Measurements from ENCODE around the gene MYO9A. TPM values are rescaled to one million over a fixed set of nuclear protein-coding genes. Genes with fewer than 3 reads are reported as not detected.

Gene MYO9A
- total RNA-seq, 1 donor from 2014 or later = 111 TPM

- Mint-ChIP-seq H3K4me1 (ENCODE audit: low read depth, unreplicated experiment) (no peaks in the 10 kb centered on the region), H3K36me3 (ENCODE audit: unreplicated experiment) (no peaks in the 10 kb centered on the region), H3K27me3 (ENCODE audit: unreplicated experiment) (no peaks in the 10 kb centered on the region), H3K4me3 (ENCODE audit: unreplicated experiment) (no peak overlapping the region), H3K9me3 (ENCODE audit: unreplicated experiment) (no peaks in the 10 kb centered on the region), H3K27ac (ENCODE audit: unreplicated experiment) (no peak overlapping the region)
- no peak for TF ChIP-seq CTCF (IDR thresholded peaks at IDR 0.05; ENCODE audit: partially characterized antibody, unreplicated experiment)
- DNase-seq = no peak
These were observed 21.7 kb upstream of the MYO9A start for GRCh38 chr15:72139667-72140066.

- no peak for DNase-seq
- no peaks in the 10 kb centered on the region for H3K9me3 Mint-ChIP-seq (ENCODE audit: unreplicated experiment)
- H3K27me3 Mint-ChIP-seq (ENCODE audit: unreplicated experiment) = peaks cover 1% of the 10 kb centered on the region
- H3K36me3 Mint-ChIP-seq (ENCODE audit: unreplicated experiment) = no peaks in the 10 kb centered on the region
- no peak for TF ChIP-seq CTCF (IDR thresholded peaks at IDR 0.05; ENCODE audit: partially characterized antibody, unreplicated experiment)
- H3K4me3 Mint-ChIP-seq (ENCODE audit: unreplicated experiment) = no peak overlapping the region
- no peak overlapping the region for H3K27ac Mint-ChIP-seq (ENCODE audit: unreplicated experiment)
- H3K4me1 Mint-ChIP-seq (ENCODE audit: low read depth, unreplicated experiment) = no peaks in the 10 kb centered on the region
These were observed 18.5 kb upstream of the MYO9A start for GRCh38 chr15:72136170-72137051.

- no peaks in the 10 kb centered on the region for H3K36me3 Mint-ChIP-seq (ENCODE audit: unreplicated experiment)
- peaks cover 1% of the 10 kb centered on the region for H3K27me3 Mint-ChIP-seq (ENCODE audit: unreplicated experiment)
- H3K4me1 Mint-ChIP-seq (ENCODE audit: low read depth, unreplicated experiment) = no peaks in the 10 kb centered on the region
- no peak for TF ChIP-seq CTCF (IDR thresholded peaks at IDR 0.05; ENCODE audit: partially characterized antibody, unreplicated experiment)
- H3K9me3 Mint-ChIP-seq (ENCODE audit: unreplicated experiment) = no peaks in the 10 kb centered on the region
- H3K27ac Mint-ChIP-seq (ENCODE audit: unreplicated experiment) = no peak overlapping the region
- H3K4me3 Mint-ChIP-seq (ENCODE audit: unreplicated experiment) = no peak overlapping the region
- DNase-seq = no peak
These were observed 17.8 kb upstream of the MYO9A start for GRCh38 chr15:72135719-72136118.

- H3K4me3 Mint-ChIP-seq (ENCODE audit: unreplicated experiment) = no peak overlapping the region
- H3K27ac Mint-ChIP-seq (ENCODE audit: unreplicated experiment) = no peak overlapping the region
- H3K27me3 Mint-ChIP-seq (ENCODE audit: unreplicated experiment) = peaks cover 1% of the 10 kb centered on the region
- H3K9me3 Mint-ChIP-seq (ENCODE audit: unreplicated experiment) = no peaks in the 10 kb centered on the region
- no peak for TF ChIP-seq CTCF (IDR thresholded peaks at IDR 0.05; ENCODE audit: partially characterized antibody, unreplicated experiment)
- no peaks in the 10 kb centered on the region for H3K4me1 Mint-ChIP-seq (ENCODE audit: low read depth, unreplicated experiment)
- DNase-seq = no peak
- H3K36me3 Mint-ChIP-seq (ENCODE audit: unreplicated experiment) = no peaks in the 10 kb centered on the region
These were observed 15.3 kb upstream of the MYO9A start for GRCh38 chr15:72133211-72133610.

GRCh38 chr15:72131922-72132321 is 14.0 kb upstream of the MYO9A start:
- Mint-ChIP-seq H3K27me3 (ENCODE audit: unreplicated experiment) (peaks cover 1% of the 10 kb centered on the region), H3K9me3 (ENCODE audit: unreplicated experiment) (no peaks in the 10 kb centered on the region), H3K27ac (ENCODE audit: unreplicated experiment) (no peak overlapping the region), H3K4me1 (ENCODE audit: low read depth, unreplicated experiment) (no peaks in the 10 kb centered on the region), H3K36me3 (ENCODE audit: unreplicated experiment) (no peaks in the 10 kb centered on the region), H3K4me3 (ENCODE audit: unreplicated experiment) (no peak overlapping the region)
- no peak for TF ChIP-seq CTCF (IDR thresholded peaks at IDR 0.05; ENCODE audit: partially characterized antibody, unreplicated experiment)
- DNase-seq = no peak
